NCI-H1417 (cell line): ENCODE measurements around the gene SPN.
"Not testable (repeated sequence)": the region's sequence is repeated elsewhere in the genome, so short reads cannot be mapped to it uniquely, and the experiment has no call there.

Experiments used
- DNase-seq, 3 experiments: peaks; one replicate each; lab custom pipeline; 2025; lab: John Stamatoyannopoulos, UW

The SPN gene

DNA sequence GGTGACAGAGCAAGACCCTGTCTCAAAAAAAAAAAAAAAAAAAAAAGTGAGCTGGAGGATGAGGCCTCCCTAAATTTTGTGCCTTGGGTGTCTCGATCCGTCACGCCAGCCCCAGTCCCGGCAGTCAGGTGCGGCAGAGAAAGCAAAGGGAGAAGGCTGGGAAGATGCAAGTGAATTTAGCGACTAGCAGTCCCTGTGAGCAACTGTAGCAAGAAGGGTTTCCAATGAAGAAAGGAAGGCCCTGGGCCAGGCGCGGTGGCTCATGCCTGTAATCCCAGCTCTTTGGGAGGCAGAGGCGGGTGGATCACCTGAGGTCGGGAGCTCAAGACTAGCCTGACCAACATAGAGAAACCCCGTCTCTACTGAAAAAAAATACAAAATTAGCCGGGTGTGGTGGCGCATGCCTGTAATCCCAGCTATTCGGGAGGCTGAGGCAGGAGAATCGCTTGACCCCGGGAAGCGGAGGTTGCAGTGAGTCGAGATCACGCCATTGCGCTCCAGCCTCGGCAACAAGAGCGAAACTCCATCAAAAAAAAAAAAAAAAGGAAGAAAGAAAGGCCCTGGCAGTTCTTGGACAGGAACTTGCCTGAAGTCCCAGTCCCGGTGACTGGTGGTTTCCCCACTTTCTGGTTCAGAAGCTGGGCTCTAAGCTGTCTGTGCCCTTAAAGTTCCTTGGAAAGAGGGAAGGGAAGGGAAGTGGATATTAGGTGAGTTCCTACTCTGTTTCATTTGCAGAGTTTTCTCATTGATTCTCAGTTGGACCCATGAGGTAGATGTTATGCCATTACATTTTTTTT, 14.1 kb downstream of the SPN start:
- no peak for DNase-seq

DNA sequence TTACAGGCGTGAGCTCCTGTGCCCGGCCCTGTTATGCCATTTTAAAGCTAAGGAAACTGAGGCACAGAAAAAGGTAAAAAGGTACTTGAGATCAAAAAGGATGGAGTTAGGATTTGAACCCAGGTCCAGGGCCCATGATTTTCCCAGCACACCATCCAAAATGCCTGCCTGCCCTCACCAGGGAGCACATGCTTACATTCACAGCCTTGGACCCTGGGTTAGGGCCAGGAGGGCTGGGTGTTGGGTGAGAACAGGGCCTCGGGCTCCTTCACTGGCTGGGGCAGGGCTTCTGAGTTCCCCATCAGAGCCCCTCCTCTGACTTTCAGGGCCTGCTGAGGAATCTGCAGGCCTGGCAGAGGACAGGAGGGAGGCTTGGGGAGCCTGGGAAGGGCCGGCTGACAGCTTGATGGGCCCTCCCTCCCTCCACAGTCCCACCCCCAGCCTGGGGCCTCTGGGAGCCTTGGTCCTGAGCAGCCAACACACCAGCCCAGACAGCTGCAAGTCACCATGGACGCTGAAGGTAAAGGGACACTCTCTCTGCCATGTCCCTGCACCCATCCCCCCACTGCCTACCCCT, 15.7 kb downstream of the SPN start, which contains the start of gene QPRT:
TSS of gene QPRT (plus strand) at position 490 of the 577 bp plus-strand sequence. CDS start at position 508, 18 bp downstream.
- DNase-seq = no peak

DNA sequence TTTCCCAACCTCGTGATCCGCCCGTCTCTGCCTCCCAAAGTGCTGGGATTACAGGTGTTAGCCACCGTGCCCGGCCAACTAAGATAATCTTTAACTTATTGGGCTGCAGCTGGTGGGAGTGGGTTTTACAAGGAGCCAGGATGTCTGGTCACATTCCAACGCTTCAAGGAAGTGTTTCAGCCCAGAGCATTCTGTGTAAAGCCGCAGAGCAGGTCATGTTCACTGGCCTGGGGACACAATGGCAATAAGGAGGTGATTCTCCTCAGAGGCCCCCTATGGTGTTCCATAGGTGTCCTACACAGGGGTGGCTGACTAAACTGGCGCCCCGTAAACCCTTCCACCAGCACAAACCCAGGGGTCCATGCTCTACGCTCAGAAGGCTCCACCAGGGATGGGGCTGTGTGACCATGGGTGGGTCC, 17.1 kb downstream of the SPN start:
- no peak for DNase-seq

DNA sequence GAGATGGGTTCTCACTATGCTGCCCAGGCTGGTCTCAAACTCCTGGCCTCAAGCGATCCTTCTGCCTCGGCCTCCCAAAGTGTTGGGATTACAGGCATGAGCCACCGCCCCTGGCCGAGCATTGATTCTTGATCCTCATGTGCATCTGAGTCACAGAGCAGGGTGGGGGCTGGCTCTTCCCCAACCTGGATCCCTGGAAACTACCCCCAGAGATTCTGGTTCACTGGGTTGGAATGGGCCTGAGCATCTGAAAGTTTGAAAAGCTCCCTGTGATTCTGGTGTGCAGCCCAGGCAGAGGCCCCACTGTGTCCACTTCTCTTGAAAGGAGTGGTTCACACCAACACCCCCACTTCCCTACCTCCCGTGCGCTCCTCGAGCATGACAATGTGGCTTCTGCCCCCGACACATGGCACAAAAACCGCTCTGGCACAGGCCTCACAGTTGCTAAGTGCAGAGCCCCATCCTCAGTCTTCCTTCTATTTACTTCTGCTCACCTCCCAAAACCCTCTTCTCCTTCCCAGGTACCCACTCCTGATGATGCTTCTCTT, 20.6 kb downstream of the SPN start:
- no peak for DNase-seq

DNA sequence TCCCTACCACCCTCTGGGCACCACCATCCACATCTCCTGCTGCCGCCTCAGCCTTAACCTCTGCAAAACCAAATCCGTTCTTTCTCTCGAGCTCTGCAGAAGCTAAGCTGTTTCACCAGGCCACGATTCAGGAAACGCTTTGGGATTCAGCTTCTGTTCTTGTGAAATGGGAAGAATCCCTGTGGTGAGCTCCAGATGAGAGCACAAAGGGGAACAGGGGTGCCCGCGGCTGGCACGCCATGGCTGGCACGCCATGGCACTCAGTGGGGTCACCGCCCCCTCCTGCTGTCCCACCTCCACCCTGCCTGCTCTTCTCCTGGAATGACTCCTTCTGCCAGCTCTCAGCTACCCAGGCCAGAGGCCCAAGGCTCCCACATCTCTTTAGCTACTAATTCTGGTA, 21.6 kb downstream of the SPN start:
- no peak for DNase-seq

DNA sequence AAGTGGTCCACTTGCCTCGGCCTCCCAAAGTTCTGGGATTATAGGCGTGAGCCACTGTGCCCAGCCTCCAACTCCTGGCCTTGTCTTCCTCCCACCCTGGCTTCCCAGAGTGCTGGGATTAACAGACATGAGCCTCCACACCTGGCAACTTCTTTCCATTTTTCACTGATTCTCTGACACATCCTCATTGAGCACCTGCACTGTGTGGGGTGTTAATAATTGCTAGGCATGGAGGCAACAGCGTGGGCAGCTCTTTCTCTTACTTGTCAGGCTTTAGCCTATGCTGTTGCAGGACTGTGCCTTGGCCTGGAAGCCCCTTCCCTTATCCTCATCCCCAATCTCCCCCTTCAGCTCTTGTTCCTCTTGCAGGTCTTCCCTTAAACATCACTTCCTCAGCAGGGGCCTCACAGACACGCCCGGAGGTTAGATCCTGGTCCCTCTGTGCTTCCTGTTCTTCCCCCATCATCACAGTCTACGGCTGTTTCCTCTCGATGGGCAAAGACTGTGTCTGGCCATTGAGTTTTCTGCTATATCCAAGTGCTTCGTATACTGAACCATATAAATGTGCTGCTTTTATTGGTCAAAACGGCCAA, 23.8 kb downstream of the SPN start:
- DNase-seq = no peak

DNA sequence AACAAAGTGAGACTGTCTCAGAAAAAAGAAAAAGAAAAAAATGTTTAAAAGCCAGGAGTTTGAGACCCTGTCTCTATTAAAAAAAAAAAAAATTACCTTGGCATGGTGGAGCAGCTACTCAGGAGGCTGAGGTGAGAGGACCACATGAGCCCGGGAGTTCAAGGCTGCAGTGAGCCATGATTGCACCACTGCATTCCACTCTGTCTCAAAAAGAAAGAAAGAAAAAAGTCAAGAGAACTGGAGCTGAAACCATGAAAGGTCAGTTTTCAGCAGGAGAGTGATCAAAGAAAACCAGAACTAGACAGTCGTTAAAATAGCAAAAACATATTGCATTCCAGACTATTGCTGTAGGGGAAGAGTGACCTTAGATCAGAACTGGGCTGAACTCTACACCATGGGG, 24.7 kb downstream of the SPN start:
- no peak for DNase-seq

DNA sequence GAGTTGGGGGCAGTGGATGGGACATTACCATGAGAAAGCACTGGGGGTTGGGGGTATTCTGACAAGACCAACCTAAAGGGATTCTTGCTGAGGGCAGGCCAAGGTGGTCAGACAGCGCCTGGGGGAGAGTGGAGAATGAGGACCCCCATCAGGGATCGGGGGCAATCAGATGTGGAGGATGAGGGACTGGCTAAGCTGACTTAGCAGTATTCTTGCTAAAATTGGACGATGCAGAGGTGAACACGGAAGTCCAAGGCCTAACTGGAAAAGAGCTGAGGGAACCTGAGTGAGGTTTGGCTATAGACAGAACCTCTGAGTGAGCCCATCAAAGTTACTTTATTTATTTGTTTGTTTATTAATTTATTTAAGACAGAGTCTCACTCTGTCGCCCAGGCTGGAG, 25.1 kb downstream of the SPN start:
- no peak for DNase-seq

DNA sequence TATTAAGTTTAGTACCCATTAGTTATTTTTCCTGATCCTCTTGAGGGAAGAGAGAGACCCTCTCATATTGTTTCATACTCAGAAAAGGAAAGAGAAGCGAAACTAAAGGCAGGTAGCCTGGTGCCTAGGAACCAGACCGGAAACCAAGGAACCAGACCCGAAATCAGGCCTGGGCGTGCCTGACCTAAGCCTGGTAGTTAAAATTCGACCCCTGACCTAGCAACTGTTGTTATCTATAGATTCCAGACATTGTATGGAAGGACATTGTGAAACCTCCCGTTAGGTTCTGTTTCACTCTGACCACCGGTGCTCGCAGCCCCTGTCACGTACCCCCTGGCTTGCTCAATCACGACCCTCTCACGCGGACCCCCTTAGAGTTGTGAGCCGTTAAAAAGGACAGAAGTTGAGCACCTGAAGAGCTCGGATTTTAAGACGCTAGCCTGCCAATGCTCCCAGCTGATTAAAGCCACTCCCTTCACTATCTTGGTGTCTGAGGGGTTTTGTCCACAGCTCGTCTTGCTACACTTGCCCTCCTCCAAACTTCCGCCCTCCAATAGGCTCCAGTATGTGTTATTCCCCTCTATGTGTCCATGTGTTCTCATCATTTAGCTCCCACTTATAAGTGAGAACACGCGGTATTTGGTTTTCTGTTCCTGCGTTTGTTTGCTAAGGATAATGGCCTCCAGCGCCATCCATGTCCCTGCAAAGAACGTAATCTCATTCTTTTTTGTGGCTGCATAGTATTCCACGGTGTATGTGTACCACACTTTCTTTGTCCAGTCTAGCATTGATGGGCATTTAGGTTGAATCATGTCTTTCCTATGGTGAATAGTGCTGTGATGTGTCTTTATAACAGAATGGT, 26.7 kb downstream of the SPN start:
- not testable (repeated sequence) for DNase-seq

DNA sequence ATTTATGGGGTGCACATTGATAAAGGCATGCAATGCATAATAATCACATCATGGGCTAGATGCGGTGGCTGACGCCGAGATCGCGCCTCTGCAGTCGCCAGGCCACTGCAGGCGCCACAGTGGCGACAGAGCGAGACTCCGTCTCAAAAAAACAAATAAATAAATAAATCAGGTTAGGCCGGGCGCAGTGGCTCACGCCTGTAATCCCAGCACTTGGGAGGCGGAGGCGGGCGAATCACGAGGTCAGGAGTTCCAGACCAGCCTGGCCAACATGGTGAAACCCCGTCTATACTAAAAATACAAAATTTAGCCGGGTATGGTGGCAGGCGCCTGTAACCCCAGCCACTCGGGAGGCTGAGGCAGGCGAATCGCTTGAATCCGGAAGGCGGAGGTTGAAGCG, 29.6 kb downstream of the SPN start:
- not testable (repeated sequence) for DNase-seq

DNA sequence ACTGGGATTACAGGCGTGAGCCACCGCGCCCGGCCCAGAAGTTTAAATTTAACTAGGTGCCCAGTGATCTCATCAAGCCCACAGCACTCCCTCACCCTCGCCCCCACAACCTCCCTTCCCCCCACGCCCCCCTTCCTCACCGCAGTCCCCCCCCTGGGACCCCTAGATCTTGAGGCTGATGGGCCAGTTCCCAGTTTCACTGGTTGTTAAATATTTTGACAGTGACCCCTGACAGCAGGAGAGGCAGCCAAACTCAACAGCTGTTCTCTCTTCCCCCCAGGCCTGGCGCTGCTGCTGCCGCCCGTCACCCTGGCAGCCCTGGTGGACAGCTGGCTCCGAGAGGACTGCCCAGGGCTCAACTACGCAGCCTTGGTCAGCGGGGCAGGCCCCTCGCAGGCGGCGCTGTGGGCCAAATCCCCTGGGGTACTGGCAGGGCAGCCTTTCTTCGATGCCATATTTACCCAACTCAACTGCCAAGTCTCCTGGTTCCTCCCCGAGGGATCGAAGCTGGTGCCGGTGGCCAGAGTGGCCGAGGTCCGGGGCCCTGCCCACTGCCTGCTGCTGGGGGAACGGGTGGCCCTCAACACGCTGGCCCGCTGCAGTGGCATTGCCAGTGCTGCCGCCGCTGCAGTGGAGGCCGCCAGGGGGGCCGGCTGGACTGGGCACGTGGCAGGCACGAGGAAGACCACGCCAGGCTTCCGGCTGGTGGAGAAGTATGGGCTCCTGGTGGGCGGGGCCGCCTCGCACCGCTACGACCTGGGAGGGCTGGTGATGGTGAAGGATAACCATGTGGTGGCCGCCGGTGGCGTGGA, 31.5 kb downstream of the SPN start:
- no peak for DNase-seq

DNA sequence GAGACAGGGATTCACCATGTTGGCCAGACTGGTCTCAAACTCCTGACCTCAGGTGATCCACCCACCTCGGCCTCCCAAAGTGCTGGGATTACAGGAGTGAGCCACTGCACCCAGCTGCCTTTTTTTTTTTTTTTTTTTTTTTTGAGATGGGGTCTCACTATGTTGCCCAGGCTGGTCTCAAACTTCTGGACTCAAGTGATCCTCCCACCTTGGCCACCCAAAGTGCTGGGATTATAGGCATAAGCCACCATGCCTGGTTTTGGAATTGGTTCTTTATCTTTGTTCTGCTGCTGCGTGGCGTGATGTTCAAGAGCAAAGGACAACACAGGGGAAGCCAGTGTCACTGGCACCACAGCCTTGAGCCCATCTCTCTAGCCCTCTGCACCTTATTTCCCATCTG, 32.6 kb downstream of the SPN start:
- DNase-seq = not testable (repeated sequence)

DNA sequence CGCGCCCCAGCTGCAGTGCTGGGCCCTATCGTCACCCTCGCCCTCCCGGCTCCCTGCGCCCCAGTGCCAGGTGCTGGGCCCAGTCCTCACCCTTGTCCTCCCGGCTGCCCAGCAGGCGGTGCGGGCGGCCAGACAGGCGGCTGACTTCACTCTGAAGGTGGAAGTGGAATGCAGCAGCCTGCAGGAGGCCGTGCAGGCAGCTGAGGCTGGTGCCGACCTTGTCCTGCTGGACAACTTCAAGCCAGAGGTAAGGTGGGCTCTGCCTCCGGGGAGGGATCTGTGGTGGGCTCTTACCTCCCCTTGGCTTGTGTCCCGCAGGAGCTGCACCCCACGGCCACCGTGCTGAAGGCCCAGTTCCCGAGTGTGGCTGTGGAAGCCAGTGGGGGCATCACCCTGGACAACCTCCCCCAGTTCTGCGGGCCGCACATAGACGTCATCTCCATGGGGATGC, 33.9 kb downstream of the SPN start:
- DNase-seq = no peak

DNA sequence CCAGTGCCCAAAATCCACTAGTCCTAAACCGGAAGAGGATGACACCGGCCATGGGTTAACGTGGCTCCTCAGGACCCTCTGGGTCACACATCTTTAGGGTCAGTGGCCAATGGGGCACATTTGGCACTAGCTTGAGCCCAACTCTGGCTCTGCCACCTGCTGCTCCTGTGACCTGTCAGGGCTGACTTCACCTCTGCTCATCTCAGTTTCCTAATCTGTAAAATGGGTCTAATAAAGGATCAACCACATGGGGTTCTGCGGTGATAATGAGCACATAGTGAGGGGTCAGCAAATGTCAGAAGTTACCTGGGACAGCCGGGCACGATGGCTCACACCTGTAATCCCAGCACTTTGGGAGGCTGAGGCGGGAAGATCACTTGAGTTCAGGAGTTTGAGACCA, 34.3 kb downstream of the SPN start:
- DNase-seq = no peak

DNA sequence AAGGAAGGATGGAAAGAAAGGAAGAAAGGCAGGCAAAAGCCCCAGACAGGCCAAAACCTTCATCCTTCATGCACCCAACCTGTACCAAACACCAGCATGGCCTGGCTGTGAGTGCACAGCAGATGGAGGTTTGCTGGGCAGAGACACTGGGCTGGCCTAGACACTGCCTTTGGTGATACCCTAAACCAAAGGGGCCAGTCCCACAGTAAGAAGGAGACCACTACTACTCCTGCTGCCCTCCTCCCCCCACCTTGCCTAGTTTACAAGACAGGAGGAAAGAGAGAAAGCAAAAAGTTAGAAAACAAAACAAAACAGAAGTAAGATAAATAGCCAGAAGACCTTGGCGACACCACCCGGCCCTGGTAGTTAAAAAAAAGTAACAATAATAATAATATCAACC, 35.0 kb downstream of the SPN start:
- DNase-seq = no peak

DNA sequence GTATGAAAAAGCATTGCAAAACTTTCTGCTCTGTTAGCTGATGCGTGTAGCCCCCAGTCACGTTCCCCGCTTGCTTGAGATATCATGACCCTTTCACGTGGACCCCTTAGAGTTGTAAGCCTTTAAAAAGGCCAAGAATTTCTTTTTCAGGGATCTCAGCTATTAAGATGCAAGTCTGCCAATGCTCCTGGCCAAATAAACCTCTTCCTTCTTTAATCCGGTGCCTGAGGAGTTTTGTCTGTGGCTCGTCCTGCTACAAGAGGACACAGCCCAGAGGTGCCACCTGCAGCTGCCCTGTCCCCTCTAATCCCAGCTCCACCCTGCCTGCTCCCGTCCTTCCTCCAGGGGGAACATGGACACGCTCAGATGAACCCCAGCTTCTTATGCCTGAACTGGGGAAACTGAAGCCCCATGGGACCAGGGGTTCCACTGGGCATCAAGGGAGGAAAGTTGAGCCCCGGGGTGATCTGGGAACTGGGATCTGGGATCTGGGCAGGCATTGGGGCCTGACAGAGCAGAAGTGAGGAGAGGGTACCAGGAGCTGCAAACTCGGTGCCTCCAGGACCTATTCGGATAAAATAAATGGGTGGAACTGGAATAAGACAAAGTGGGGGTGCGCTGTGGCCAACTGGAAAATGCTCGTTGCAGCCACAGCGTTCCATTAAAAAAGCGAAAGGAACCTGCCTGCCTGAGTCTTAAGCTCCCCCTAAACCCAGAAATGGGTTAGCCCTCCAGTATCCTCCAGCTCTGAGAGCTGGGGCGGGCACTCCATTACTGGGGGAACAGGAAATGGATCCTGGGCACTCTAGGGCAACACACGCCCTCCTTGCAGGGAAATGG, 35.7 kb downstream of the SPN start:
- no peak for DNase-seq

DNA sequence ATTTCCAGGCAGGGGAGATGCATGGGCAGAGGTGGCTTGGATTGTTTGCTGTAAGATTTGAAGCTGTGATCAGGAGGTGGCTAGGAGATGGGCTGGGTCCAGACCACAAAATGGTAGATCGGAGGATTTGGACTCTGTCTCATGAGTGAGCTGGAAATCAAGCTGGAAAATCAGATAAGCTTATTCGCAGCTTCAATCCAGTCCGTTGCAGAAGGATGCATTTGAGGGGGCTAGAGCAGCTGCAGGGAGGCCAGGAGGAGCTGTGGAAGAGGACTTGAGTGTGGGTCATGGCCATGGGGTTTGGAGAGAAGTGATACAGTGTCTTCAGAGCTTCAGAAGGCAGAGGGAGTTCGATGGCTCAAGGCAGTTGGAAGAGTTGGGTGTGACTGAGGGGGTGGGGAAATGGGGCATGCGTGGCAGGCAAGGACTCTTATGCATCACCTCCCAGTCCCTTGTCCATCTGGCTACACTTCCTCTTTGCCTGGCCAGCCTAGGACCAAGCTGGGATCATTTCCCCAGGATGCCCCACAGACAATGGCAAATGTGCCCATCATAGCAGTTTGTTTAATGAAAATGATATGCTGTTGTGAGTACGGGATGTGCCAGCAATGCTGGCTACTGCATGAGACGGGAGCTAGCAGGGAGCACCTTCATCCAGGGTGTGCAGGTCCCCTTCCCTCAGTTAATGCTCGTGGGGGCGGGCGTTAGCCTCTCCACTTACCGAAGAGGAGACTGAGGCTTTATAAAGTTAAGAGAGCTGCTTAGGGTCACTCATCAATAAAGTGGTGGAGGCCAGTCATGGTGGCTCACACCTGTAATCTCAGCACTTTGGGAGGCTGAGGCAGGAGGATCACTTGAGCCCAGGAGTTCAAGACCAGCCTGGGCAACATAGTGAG, 36.5 kb downstream of the SPN start:
- no peak for DNase-seq

DNA sequence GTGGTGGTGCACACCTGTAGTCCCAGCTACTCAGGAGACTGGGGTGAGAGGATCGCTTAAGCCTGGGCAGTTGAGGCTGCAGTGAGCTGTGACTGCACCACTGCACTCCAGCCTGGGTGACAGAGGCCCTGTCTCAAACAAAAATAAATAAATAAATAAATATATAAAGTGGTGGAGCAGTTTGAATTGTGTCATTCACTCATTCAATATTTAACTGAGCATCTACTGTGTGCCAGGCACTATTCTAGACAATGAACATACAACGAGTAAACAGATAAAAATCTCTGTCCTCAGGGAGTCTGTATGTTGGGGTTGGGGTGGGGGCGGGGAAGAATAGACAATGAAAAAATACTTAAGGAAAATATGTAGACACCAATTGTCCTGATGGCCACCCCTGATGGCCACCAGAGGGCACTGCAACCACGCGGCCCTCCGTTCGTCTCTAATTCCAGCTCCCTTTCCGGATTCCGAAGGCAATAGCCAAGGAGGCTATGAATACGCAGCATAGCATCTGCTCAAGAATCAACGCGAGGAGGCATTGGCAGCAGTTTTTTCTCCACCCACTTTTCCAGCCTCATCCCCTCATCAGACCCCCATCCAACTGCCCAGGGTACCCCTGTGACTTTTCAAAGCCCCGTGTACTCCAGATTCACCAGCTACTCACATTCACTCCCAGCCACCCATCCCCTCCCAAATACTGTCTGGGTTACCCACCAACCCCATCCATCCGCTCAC, 37.4 kb downstream of the SPN start:
- peak; percentile 55 to 83 (median 71) for DNase-seq

DNA sequence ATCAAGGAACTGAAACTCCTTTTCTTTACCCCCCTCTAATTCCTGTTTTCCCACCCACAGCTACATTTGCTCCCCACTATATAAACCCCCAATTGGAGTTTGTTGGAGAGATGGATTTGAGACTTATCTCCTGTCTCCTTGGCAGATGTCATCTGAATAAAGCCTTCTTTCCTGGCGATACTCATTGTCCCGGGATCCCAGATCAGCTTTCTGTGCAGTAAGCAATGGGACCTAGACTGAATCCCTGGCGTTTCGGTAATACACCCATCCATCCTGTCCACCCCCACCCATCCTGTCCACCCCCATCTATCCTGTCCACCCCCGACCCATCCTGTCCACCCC, 38.1 kb downstream of the SPN start:
- DNase-seq = no peak
